Ishikawa (cell line): ENCODE results near the gene TOX2.

Source experiments
- CEBPB ChIP-seq: IDR thresholded peaks from 2 replicates; pipeline ENCODE4 v1.6.1; 2012
- CREB1 ChIP-seq: IDR thresholded peaks from 2 replicates; pipeline ENCODE4 v1.6.1; 2012; ENCODE audit warnings: low read depth
- EGR1 ChIP-seq: IDR thresholded peaks from 2 replicates; pipeline ENCODE4 v1.6.1; 2012
- EP300 ChIP-seq: IDR thresholded peaks from 2 replicates; pipeline ENCODE4 v1.6.1; 2012; ENCODE audit warnings: borderline replicate concordance
- FOXM1 ChIP-seq: IDR thresholded peaks from 2 replicates; pipeline ENCODE4 v1.6.1; 2012; ENCODE audit warnings: low read depth, borderline replicate concordance
- NFIC ChIP-seq: IDR thresholded peaks from 2 replicates; pipeline ENCODE4 v1.6.1; 2012
- RAD21 ChIP-seq: IDR thresholded peaks from 2 replicates; pipeline ENCODE4 v1.6.1; 2012; ENCODE audit warnings: low read depth
- TAF1 ChIP-seq: IDR thresholded peaks from 2 replicates; pipeline ENCODE4 v1.6.1; 2012; ENCODE audit warnings: low read depth, mild to moderate bottlenecking
- TCF12 ChIP-seq: IDR thresholded peaks from 2 replicates; pipeline ENCODE4 v1.6.1; 2012; ENCODE audit warnings: low read depth
- TEAD4 ChIP-seq: IDR thresholded peaks from 2 replicates; pipeline ENCODE4 v1.6.1; 2012
- YY1 ChIP-seq: IDR thresholded peaks from 2 replicates; pipeline ENCODE4 v1.6.1; 2012; ENCODE audit warnings: low read depth
- ZBTB7A ChIP-seq: IDR thresholded peaks from 2 replicates; pipeline ENCODE4 v1.6.1; 2012; ENCODE audit warnings: low read depth
- TF ChIP-seq, protein P1 (sequence below): IDR thresholded peaks from 2 replicates; pipeline ENCODE4 v1.6.1; 2012
- TF ChIP-seq, protein P2 (sequence below): IDR thresholded peaks from 2 replicates; pipeline ENCODE4 v1.6.1; 2012
- TF ChIP-seq, protein P3 (sequence below): IDR thresholded peaks from 2 replicates; pipeline ENCODE4 v1.6.1; 2012; ENCODE audit warnings: low read depth, mild to moderate bottlenecking

TOX2 gene

DNA sequence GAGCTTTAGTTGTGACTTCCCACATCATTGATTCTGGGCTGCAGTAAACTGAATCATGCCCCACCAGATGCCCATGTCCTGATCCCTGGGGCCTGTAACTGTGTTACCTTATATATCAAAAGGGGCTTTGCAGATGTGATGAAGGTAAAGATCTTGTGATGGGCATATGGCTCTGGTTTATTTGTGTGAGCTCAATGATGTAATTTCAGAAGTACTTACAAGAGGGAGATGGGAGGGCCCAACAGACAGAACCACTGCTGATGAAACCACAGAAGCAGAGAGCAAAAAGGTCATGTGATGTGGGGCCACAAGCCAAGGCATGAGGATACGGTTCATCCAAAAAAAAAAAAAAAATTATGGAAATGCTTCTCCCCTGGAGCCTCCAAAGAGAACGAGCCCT is 118.7 kb downstream of the TOX2 start:
- TF ChIP-seq RAD21 (no peak), CREB1 (no peak), TCF12 (no peak), TAF1 (no peak), CEBPB (no peak), NFIC (no peak), FOXM1 (no peak), TEAD4 (no peak), ZBTB7A (no peak), EGR1 (no peak)
- TF ChIP-seq, protein P1, sequence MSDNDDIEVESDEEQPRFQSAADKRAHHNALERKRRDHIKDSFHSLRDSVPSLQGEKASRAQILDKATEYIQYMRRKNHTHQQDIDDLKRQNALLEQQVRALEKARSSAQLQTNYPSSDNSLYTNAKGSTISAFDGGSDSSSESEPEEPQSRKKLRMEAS: no peak
- TF ChIP-seq, protein P2, sequence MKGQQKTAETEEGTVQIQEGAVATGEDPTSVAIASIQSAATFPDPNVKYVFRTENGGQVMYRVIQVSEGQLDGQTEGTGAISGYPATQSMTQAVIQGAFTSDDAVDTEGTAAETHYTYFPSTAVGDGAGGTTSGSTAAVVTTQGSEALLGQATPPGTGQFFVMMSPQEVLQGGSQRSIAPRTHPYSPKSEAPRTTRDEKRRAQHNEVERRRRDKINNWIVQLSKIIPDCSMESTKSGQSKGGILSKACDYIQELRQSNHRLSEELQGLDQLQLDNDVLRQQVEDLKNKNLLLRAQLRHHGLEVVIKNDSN: no peak

DNA sequence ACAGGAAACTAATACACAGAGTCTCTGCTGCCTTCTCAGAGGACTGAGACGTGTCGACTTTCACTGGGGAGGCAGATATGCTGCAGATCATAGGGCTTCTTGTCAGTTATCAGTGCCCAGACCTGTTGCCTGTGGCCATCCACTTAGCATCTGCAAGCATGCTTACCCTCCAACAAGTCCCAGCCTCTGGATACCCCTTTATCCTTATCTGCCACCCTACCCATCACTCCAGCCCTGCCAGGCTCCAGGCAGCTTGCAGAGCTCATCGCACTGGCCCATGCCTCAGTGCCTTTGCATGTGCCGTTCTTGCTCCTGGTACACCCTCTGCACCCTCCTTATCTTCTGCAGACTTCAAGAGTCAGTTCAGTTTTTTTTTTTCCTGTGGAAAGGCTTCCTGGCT is 119.2 kb downstream of the TOX2 start:
- TF ChIP-seq ZBTB7A (no peak), TAF1 (no peak), EP300 (no peak), CREB1 (no peak), TEAD4 (no peak), RAD21 (no peak), CEBPB (no peak), FOXM1 (no peak), YY1 (no peak), EGR1 (no peak), NFIC (no peak), TCF12 (no peak)
- TF ChIP-seq, protein P1: no peak
- TF ChIP-seq, protein P3, sequence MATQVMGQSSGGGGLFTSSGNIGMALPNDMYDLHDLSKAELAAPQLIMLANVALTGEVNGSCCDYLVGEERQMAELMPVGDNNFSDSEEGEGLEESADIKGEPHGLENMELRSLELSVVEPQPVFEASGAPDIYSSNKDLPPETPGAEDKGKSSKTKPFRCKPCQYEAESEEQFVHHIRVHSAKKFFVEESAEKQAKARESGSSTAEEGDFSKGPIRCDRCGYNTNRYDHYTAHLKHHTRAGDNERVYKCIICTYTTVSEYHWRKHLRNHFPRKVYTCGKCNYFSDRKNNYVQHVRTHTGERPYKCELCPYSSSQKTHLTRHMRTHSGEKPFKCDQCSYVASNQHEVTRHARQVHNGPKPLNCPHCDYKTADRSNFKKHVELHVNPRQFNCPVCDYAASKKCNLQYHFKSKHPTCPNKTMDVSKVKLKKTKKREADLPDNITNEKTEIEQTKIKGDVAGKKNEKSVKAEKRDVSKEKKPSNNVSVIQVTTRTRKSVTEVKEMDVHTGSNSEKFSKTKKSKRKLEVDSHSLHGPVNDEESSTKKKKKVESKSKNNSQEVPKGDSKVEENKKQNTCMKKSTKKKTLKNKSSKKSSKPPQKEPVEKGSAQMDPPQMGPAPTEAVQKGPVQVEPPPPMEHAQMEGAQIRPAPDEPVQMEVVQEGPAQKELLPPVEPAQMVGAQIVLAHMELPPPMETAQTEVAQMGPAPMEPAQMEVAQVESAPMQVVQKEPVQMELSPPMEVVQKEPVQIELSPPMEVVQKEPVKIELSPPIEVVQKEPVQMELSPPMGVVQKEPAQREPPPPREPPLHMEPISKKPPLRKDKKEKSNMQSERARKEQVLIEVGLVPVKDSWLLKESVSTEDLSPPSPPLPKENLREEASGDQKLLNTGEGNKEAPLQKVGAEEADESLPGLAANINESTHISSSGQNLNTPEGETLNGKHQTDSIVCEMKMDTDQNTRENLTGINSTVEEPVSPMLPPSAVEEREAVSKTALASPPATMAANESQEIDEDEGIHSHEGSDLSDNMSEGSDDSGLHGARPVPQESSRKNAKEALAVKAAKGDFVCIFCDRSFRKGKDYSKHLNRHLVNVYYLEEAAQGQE: no peak
- TF ChIP-seq, protein P2: no peak

DNA sequence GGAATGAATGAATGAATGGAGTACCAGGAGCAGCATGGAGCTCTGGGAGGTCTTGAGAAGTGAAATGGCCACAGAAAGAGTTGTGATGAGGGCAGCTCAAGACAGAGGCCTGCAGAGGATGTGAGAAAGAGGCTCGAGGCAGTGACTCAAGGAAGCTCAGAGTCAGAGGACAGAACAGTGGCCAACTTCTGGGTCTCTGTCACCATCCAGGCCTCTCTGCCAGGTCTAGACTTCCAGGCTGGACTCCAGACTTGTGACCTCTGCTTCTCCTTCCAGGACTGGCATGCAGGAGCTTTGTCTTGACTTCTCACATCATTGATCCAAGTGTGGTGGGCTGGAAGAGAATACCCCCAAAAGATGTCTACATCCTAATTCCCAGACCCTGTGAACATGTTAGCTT is 119.8 kb downstream of the TOX2 start:
- TF ChIP-seq RAD21 (no peak), CREB1 (no peak), CEBPB (no peak), TEAD4 (no peak), YY1 (no peak), ZBTB7A (no peak), TCF12 (no peak), EP300 (no peak)
- TF ChIP-seq, protein P3: no peak
- TF ChIP-seq, protein P1: no peak

DNA sequence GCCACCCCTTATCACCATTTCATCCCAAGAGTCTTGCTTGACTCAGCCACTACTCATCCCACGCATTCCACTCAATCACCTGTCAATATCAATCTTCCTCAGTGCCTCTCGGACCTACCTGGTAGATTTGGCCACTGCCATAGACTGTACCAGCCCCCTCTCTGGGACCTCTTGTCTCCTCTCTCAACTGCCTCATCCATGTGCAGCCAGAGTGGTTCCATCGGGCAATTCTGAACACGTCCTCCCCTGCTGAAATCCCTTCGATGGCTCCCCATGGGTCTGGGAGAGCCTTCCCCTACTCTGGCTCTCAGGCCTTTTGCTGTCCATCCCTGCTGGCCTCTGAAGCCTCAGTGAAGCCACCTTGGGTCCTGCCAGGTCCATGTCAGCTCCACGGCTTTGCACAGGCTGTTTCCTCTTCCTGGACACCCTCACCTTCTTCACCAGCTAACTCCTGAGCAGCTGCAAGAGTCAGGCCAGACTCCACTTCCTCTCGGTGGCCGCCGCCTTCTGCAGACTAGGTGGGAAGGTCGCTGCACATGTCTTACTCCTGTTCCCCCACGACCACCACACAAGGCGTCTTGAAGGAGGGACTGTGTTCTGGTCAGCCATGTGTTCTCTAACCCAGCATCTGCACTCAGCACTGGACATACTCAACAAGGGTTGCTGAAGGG is 120.4 kb downstream of the TOX2 start:
- TF ChIP-seq CREB1 (no peak), TCF12 (no peak), YY1 (no peak), FOXM1 (no peak), ZBTB7A (no peak), TEAD4 (no peak)

DNA sequence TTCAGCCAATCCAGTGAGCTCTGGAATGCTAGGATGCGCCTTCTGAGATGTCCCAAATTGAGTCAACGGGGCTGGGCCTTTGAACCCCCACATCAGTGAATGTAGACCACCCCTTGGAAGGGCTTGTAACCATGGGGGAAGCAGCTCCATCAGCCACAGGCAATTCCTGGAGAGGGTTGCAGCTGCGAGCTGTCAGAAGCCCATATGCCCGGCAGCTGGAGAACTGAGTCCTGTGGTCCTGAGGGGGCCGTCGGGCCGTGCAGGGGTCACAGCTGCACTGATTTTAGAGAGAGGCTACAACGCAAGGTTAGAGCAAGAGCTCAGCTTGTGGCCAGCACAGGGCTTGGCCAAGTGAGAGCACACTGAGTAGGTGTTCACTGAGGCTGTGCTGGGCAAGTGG is 121.3 kb downstream of the TOX2 start:
- TF ChIP-seq EP300: no peak
- TF ChIP-seq, protein P2: no peak
- no peak for TF ChIP-seq ZBTB7A
- no peak for TF ChIP-seq EGR1
- TF ChIP-seq CREB1: no peak
- no peak for TF ChIP-seq TAF1
- no peak for TF ChIP-seq RAD21
- no peak for TF ChIP-seq FOXM1
- no peak for TF ChIP-seq CEBPB
- no peak for TF ChIP-seq NFIC
- TF ChIP-seq, protein P1: no peak
- no peak for TF ChIP-seq YY1
- no peak for TF ChIP-seq TEAD4
